NK-92 (cell line): ENCODE measurements around the gene METTL1.

Experiments
- DNase-seq: peaks from one replicate; lab custom pipeline; 2025; ENCODE audit not compliant: unreplicated experiment; lab: John Stamatoyannopoulos, UW

Gene METTL1

DNA sequence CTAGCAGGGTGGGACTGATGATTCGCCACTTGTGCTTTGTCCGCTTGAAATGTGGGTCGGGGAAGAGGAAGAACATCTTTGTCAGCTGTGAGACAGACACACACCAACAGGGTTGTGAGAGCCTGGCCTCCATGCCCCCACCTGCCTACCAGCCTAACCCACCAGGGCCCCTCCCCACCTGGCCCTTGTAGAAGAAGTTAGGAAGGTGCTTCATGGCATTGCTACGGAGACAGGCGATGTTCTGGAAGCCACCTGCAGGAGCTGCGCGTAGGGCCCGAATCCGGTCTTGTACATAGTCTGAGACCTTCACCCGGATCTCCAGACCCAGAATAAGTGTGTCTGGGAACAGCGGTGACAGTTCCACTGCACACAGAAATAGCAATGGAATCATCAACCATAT lies 2.3 kb downstream of the METTL1 start:
- no peak for DNase-seq

DNA sequence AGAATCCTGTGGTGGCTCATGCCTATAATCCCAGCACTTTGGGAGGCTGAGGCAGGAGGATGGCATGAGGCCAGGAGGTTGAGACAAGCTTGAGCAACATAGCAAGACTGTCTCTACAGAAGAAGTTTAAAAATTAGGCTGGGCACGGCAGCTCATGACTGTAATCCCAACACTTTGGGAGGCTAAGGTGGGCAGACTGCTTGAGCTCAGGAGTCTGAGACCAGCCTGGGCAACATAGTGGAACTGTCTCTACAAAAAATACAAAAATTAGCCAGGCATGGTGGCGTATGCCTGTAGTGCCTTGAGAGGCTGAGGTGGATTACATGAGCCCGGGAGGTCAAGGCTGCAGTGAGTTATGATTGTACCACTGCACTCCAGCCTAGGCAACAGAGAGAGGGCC lies 4.0 kb downstream of the METTL1 start:
- DNase-seq: no peak

GRCh38 chr12:57767305-57767698 lies 4.6 kb downstream of the METTL1 start:
- DNase-seq: no peak

- no peak for DNase-seq
Measured at GRCh38 chr12:57766464-57767304, 5.2 kb downstream of the METTL1 start, which contains the start of gene CYP27B1. Gene CYP27B1, minus strand, starts transcription at chr12:57767078. Its CDS starts 37 bp downstream, at chr12:57767041.

- no peak for DNase-seq
Measured at GRCh38 chr12:57765698-57766463, 6.0 kb downstream of the METTL1 start.

DNA sequence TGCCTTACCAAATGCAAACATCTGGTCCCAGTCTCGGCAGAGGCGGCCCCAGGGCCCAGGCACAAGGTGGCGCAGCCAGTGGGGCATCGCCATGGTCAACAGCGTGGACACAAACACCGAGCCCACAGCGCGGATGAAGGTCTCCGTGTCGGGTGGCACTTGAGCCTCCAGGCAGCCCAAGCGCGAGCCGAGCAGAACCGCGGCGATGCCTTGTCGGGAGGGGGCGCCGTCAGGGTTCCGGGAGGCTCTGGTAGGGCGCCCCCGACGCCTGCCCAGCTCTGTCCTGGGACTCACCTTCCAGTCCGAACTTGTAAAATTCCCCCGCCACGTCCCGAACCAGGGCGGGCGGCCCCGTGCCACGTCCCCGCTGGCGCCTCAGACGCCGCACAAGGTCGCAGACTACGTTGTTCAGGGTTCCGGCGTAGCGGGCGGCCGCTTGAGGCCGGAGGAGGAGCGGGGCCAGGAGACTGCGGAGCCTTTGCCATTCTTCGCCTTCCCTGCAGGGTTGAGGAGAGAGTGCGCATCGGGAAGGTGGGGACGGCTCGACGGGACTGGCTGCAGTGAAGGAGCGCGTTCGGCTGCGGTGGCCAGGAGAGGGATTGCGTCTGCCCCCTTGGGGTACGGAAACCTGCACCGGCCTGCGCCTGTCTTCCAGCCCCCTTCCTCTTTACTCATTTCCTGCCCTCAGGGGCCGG lies 6.8 kb downstream of the METTL1 start:
- DNase-seq: no peak

- DNase-seq: no peak
Measured at GRCh38 chr12:57764662-57765002, 7.3 kb downstream of the METTL1 start.

DNA sequence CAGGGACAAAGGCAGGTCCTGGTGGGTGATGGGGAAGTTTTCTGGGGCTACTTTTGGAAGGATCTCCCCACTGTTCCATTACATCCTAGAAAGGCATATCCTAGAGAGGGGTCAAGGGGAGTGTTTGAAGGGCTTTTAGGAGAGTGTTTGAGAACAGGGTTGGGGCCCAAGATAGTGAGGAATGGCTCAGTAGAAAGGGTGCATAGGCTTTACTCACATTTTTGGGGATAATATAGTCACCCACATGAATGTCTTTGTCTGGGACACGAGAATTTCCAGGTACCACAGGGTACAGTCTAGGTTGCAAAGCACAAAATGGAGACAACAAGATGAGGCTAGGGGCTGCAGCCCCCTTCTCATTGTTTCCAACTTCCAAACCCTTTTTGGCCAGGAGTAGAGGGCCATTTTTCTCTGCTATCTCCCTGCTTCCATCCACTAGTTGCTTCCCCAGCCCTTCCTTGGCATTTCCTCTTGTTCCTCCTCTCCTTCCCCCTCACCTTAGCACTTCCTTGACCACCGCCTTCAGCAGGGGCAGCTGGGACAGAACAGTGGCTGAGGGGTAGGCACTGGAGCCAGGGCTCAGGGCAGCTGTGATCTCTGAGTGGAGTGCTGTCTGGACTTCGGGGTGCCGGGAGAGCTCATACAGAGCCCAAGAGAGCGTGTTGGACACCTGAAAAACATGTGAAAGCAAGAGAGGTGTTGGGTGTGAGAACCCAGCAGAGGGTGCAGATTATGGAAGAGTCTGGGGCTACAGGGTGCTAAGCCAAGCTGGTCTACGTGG lies 7.8 kb downstream of the METTL1 start:
- DNase-seq: no peak

DNA sequence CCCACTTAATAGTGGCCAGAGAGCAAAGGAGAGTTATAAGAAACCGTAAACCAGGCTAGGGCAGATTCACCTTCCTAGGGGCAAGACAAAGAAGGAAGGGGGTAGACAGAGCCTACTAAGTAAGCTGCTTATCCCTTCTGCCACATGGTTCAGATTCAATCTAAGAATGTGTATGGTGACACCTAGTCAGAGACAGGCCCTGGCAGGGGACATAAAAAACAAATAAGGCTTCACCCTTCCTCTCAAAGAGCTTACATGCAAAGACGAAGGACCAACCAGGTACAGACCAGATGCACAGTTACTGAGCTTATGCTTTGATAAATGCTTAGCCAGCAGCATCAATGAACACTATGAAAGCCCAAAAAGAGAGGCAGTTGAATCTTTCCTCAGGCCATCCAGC lies 9.4 kb downstream of the METTL1 start:
- DNase-seq: no peak

GRCh38 chr12:57761391-57761998 lies 10.4 kb downstream of the METTL1 start:
- DNase-seq: no peak

DNA sequence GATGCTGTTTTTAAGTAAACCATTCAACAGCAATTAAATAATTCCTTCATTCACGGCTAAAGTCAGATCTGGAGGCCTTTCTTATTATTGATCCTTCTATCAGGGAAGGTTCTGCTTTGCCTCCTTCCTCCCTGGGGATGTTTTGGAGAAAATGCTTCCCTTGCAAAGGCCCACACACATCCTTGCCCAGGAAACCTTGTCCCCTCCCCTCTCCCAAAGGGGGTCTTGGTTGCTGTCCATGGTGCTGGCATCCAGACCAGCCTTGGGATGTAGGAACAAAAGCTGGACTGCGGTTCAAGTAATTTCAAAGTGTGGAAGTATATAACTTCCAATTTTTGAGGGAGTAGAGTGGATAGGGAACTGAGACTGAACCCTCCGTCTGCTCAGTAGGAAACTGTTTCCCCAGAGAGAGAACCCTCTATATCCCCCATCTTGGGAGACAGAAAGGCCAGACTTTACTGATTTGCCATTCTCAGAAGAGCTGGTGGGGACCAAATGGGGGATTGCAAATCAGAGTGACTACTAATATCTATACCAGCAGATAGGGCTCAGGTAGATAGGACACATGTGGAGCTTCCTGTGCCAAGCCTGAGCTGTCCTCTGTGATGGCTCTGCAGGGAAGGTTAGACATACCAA lies 11.4 kb downstream of the METTL1 start:
- DNase-seq: no peak

- no peak for DNase-seq
Measured at GRCh38 chr12:57759360-57759980, 12.4 kb downstream of the METTL1 start.

GRCh38 chr12:57758552-57759359 lies 13.1 kb downstream of the METTL1 start:
- no peak for DNase-seq

GRCh38 chr12:57757771-57758170 lies 14.1 kb downstream of the METTL1 start:
- no peak for DNase-seq

- no peak for DNase-seq
Measured at GRCh38 chr12:57756406-57757341, 15.2 kb downstream of the METTL1 start.

DNA sequence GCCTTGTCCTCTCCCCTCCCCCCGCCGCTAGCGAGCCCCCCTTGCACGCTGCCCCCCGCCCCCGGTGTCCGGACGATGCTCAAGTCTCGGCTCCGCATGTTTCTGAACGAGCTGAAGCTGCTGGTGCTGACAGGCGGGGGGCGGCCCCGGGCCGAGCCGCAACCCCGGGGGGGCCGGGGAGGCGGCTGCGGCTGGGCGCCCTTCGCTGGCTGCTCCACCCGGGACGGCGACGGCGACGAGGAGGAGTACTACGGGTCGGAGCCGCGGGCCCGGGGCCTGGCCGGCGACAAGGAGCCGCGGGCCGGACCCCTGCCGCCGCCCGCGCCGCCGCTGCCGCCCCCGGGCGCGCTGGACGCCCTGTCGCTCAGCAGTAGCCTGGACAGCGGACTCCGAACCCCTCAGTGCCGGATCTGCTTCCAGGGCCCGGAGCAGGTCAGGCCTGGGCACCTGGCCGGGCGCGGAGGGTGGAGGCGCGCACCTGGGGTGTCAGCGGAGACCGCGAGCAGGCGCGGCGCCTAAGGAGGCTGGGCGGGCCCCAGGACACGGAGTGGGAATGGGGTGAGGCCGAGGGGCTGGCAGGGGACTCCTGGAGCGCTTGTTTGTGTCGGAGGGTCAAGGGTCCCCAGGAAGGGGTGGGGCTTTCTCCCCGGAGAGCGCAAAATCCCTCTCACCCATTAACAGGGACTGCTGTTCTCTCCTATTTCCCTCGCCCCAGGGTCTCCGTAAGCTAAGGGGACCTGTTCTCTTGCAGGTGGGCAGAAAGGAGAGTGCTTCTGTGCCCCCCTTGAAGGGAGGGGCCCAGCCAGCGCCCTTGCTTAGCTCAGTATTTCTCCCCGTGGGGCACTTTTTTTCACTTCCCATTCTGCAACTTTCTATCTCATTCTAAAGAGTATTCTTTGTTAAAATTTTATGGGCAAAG lies 16.2 kb downstream of the METTL1 start:
- DNase-seq: no peak

DNA sequence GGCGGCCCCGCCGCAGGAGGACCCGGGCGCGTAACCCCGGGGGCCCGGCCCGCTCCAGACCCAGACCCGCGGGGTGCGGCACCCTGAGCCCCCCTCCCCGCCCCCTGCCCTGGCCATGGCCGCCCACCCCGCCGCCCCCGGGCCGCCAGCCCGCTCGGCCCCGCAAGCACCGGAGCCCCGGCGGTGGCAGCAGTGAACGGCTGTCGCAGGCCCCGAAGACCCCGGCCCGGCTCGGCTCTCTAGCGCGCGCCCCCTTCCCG lies 16.8 kb downstream of the METTL1 start:
- no peak for DNase-seq
